Activated CD4-positive, alpha-beta T cell treated with anti-CD3 and anti-CD28 coated beads, Interleukin-2, amount 50 U/mL, for 24 hours (primary cell): ENCODE data around the gene RSL1D1.
"Not testable (repeated sequence)": the region's sequence is repeated elsewhere in the genome, so short reads cannot be mapped to it uniquely, and the experiment has no call there.

ENCODE experiments used
- DNase-seq, 2 donors: peaks; one replicate each; pipeline ENCODE4 v3.0.0-alpha.2; 2020; ENCODE audit warnings: low read depth in 1 of 2, low spot score in 1 of 2

Gene RSL1D1

GRCh38 chr16:11799017-11799381 is 52.3 kb downstream of the RSL1D1 start:
- DNase-seq: no peak

- no peak for DNase-seq
Observed at GRCh38 chr16:11797957-11798299, 53.4 kb downstream of the RSL1D1 start.

- DNase-seq: peak; percentile 79 to 87
Observed at GRCh38 chr16:11797166-11797956, 54.0 kb downstream of the RSL1D1 start, which contains the start of gene ZC3H7A. ZC3H7A (minus strand) TSS chr16:11797258; CDS start chr16:11782354, 14,904 bp downstream.

- DNase-seq: no peak
Observed at GRCh38 chr16:11796227-11797165, 54.8 kb downstream of the RSL1D1 start.

- no peak for DNase-seq
Observed at GRCh38 chr16:11795887-11796226, 55.5 kb downstream of the RSL1D1 start.

- no peak for DNase-seq
Observed at GRCh38 chr16:11794996-11795886, 56.1 kb downstream of the RSL1D1 start.

- no peak for DNase-seq
Observed at GRCh38 chr16:11794447-11794846, 56.9 kb downstream of the RSL1D1 start.

- DNase-seq: no peak
Observed at GRCh38 chr16:11793840-11794239, 57.5 kb downstream of the RSL1D1 start.

- no peak for DNase-seq
Observed at GRCh38 chr16:11792410-11793241, 58.7 kb downstream of the RSL1D1 start.

GRCh38 chr16:11791144-11791828 is 60.1 kb downstream of the RSL1D1 start:
- DNase-seq: no peak

GRCh38 chr16:11788914-11789313 is 62.4 kb downstream of the RSL1D1 start:
- DNase-seq: no peak

GRCh38 chr16:11784980-11785599 is 66.3 kb downstream of the RSL1D1 start:
- not testable (repeated sequence) for DNase-seq

GRCh38 chr16:11784381-11784780 is 67.0 kb downstream of the RSL1D1 start:
- DNase-seq: not testable (repeated sequence)

- no peak for DNase-seq
Observed at GRCh38 chr16:11784038-11784369, 67.3 kb downstream of the RSL1D1 start.
